Neutrophil (primary cell): Measurements from ENCODE around the gene TMEM220.
A peak's percentile ranks its signal among the peaks of the same experiment; 100 is the strongest.
"Not testable (repeated sequence)": the region's sequence is repeated elsewhere in the genome, so short reads cannot be mapped to it uniquely, and the experiment has no call there.

Experiments
- H3K27ac ChIP-seq: fragments of 200-600 bp; sonication (generic); 2 replicates; pipeline ENCODE4 v1.5.1; 2016; ENCODE audit warnings: mild to moderate bottlenecking, moderate library complexity
- H3K27me3 ChIP-seq: fragments of 200-600 bp; sonication (generic); 2 replicates; pipeline ENCODE4 v1.6.0; 2016; ENCODE audit warnings: mild to moderate bottlenecking
- H3K36me3 ChIP-seq: fragments of 200-600 bp; sonication (generic); 2 replicates; pipeline ENCODE4 v1.5.1; 2017
- H3K4me1 ChIP-seq, 2 experiments: fragments of 200-600 bp in 1 of 2; sonication (generic) in 1 of 2; 1 replicate in 1 of 2; 2 replicates in 1 of 2; pipeline versions ENCODE4 v1.5.1 to v1.6.1; 2013 to 2016; ENCODE audit warnings: low read depth in 1 of 2, low read length in 1 of 2, mild to moderate bottlenecking in 1 of 2, moderate library complexity in 1 of 2; ENCODE audit not compliant: control insufficient read depth in 1 of 2, insufficient read depth in 1 of 2
- H3K4me3 ChIP-seq, 2 experiments: fragments of 200-600 bp in 1 of 2; sonication (generic) in 1 of 2; 1 replicate in 1 of 2; 2 replicates in 1 of 2; pipeline ENCODE4 v1.5.1; 2013 to 2016; ENCODE audit warnings: low read depth in 1 of 2, low read length in 1 of 2, mild to moderate bottlenecking in 1 of 2, moderate library complexity in 1 of 2
- H3K9me3 ChIP-seq: fragments of 200-600 bp; sonication (generic); 2 replicates; pipeline ENCODE4 v1.5.1; 2016
- TF ChIP-seq, protein P1 (sequence below): fragments of 200-600 bp; sonication (generic); IDR thresholded peaks from 2 replicates; pipeline ENCODE4 v1.5.1; 2016; ENCODE audit warnings: antibody characterized with exemption

The TMEM220 gene

DNA sequence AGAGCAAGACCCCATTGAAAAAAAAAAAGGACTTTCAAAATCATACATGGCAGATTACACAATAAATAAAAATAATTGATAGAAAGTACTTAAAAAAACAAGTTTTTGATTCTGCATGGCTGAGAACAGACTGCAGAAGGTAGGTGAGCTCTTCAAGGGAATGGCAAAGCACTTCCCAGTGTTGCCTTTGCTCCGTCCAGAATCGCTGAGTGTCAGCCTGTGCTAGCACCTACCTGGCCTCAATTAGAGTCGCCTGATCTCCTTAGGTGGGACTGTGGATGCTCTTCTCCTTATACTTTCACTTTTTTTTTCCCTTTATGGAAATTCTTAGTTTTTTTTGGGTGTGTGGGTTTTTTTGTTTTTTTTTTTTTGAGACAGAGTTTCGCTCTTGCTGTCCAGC is 6.0 kb upstream of the TMEM220 start:
- Histone ChIP-seq H3K4me3 (no peak overlapping the region), H3K9me3 (no peaks in the 10 kb centered on the region), H3K36me3 (no peaks in the 10 kb centered on the region), H3K27ac (no peak overlapping the region), H3K27me3 (no peaks in the 10 kb centered on the region), H3K4me1 (peaks cover 0 to under 1% of the 10 kb centered on the region in 2 experiments)
- TF ChIP-seq, protein P1, sequence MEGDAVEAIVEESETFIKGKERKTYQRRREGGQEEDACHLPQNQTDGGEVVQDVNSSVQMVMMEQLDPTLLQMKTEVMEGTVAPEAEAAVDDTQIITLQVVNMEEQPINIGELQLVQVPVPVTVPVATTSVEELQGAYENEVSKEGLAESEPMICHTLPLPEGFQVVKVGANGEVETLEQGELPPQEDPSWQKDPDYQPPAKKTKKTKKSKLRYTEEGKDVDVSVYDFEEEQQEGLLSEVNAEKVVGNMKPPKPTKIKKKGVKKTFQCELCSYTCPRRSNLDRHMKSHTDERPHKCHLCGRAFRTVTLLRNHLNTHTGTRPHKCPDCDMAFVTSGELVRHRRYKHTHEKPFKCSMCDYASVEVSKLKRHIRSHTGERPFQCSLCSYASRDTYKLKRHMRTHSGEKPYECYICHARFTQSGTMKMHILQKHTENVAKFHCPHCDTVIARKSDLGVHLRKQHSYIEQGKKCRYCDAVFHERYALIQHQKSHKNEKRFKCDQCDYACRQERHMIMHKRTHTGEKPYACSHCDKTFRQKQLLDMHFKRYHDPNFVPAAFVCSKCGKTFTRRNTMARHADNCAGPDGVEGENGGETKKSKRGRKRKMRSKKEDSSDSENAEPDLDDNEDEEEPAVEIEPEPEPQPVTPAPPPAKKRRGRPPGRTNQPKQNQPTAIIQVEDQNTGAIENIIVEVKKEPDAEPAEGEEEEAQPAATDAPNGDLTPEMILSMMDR: no peak

- Histone ChIP-seq H3K36me3 (no peaks in the 10 kb centered on the region), H3K4me3 (no peak overlapping the region), H3K4me1 (peaks cover 2 to 5% of the 10 kb centered on the region in 2 experiments), H3K27ac (no peak overlapping the region), H3K9me3 (no peaks in the 10 kb centered on the region), H3K27me3 (no peaks in the 10 kb centered on the region)
- TF ChIP-seq, protein P1: no peak
These were observed 5.4 kb upstream of the TMEM220 start for GRCh38 chr17:10735251-10735650.

- Histone ChIP-seq H3K27ac (no peak overlapping the region), H3K9me3 (no peaks in the 10 kb centered on the region), H3K27me3 (peaks cover 13% of the 10 kb centered on the region), H3K4me1 (peaks cover 13 to 16% of the 10 kb centered on the region in 2 experiments), H3K36me3 (no peaks in the 10 kb centered on the region), H3K4me3 (no peak overlapping the region)
- TF ChIP-seq, protein P1: no peak
These were observed 3.8 kb upstream of the TMEM220 start for GRCh38 chr17:10733666-10734065.

DNA sequence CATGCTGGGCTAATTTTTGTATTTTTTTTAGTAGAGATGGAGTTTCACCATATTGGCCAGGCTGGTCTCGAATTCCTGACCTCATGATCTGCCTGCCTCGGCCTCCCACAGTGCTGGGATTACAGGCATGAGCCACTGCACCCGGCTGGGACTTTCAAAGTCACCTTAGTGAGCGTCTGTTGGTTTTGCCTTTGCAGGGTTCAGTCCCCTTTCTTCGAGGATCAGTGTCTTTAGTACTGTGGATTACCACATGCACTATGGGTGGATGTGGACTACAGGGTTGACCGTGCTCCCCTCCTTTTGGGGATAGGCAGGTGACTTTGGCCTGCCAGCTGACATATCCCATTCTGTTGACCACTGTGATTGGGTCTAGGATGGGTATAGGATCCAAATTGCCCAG is 2.3 kb upstream of the TMEM220 start:
- Histone ChIP-seq H3K4me1 (peaks cover 13 to 16% of the 10 kb centered on the region in 2 experiments), H3K27me3 (peaks cover 15% of the 10 kb centered on the region)
- H3K36me3 ChIP-seq, H3K9me3 ChIP-seq, H3K27ac ChIP-seq, H3K4me3 ChIP-seq: not testable (repeated sequence)

- no peak overlapping the region for H3K27ac ChIP-seq
- H3K36me3 ChIP-seq: no peaks in the 10 kb centered on the region
- no peak overlapping the region for H3K4me3 ChIP-seq
- TF ChIP-seq, protein P1: no peak
- peaks cover 15% of the 10 kb centered on the region for H3K27me3 ChIP-seq
- H3K9me3 ChIP-seq: no peaks in the 10 kb centered on the region
- peaks cover 13 to 16% of the 10 kb centered on the region in 2 experiments for H3K4me1 ChIP-seq
These were observed 1.6 kb upstream of the TMEM220 start for GRCh38 chr17:10731408-10731879.

GRCh38 chr17:10730247-10730646 is 424 bp upstream of the TMEM220 start:
- H3K9me3 ChIP-seq, H3K27ac ChIP-seq, H3K36me3 ChIP-seq: not testable (repeated sequence)
- Histone ChIP-seq H3K4me1 (peaks cover 13 to 16% of the 10 kb centered on the region in 2 experiments), H3K27me3 (peaks cover 15% of the 10 kb centered on the region), H3K4me3 (peak overlapping the region; percentile 56 to 68)
